Epithelial cell of esophagus (primary cell): Measurements from ENCODE around the gene KIAA0930.

ENCODE experiments used
- DNase-seq: peaks from one replicate; pipeline ENCODE4 v3.0.0; 2010; ENCODE audit warnings: low read depth
- H3K4me3 ChIP-seq: 2 replicates; pipeline ENCODE4 v1.5.1; 2011; ENCODE audit warnings: mild to moderate bottlenecking, low read length, control low read depth
- CTCF ChIP-seq: IDR thresholded peaks from 2 replicates; pipeline ENCODE4 v1.5.1; 2011; ENCODE audit warnings: low read depth, mild to moderate bottlenecking, low read length, control low read depth, inconsistent platforms; ENCODE audit not compliant: insufficient read depth; ENCODE audit errors: missing control alignments

The KIAA0930 gene

GRCh38 chr22:45225732-45226502 lies 14.8 kb downstream of the KIAA0930 start:
- no peak for TF ChIP-seq CTCF
- DNase-seq: peak; percentile 88
- H3K4me3 ChIP-seq: no peak overlapping the region

- TF ChIP-seq CTCF: no peak
- no peak overlapping the region for H3K4me3 ChIP-seq
- DNase-seq: no peak
These were observed 15.5 kb downstream of the KIAA0930 start for GRCh38 chr22:45224988-45225731.

GRCh38 chr22:45224331-45224730 lies 16.4 kb downstream of the KIAA0930 start:
- TF ChIP-seq CTCF: no peak
- H3K4me3 ChIP-seq: no peak overlapping the region

GRCh38 chr22:45223304-45224117 lies 17.2 kb downstream of the KIAA0930 start:
- no peak for DNase-seq
- TF ChIP-seq CTCF: no peak
- H3K4me3 ChIP-seq: no peak overlapping the region

More at GRCh38 chr22:45224331-45224730, 16.4 kb downstream of the KIAA0930 start:
- DNase-seq: no peak

GRCh38 chr22:45221201-45221600 lies 19.5 kb downstream of the KIAA0930 start:
- DNase-seq: no peak
- no peak overlapping the region for H3K4me3 ChIP-seq
- no peak for TF ChIP-seq CTCF

- no peak overlapping the region for H3K4me3 ChIP-seq
- no peak for DNase-seq
- TF ChIP-seq CTCF: no peak
These were observed 21.7 kb downstream of the KIAA0930 start for GRCh38 chr22:45218976-45219375.
